ENCODE data around the gene DNAJC5G.
A peak's percentile ranks its signal among the peaks of the same experiment; 100 is the strongest.

Gene DNAJC5G, protein sequence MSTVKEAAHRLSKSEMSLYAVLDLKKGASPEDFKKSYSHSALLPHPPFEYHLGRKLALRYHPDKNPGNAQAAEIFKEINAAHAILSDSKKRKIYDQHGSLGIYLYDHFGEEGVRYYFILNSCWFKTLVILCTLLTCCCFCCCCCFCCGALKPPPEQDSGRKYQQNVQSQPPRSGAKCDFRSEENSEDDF
- total RNA-seq, result 0 reads per million in 4 donors

DNA sequence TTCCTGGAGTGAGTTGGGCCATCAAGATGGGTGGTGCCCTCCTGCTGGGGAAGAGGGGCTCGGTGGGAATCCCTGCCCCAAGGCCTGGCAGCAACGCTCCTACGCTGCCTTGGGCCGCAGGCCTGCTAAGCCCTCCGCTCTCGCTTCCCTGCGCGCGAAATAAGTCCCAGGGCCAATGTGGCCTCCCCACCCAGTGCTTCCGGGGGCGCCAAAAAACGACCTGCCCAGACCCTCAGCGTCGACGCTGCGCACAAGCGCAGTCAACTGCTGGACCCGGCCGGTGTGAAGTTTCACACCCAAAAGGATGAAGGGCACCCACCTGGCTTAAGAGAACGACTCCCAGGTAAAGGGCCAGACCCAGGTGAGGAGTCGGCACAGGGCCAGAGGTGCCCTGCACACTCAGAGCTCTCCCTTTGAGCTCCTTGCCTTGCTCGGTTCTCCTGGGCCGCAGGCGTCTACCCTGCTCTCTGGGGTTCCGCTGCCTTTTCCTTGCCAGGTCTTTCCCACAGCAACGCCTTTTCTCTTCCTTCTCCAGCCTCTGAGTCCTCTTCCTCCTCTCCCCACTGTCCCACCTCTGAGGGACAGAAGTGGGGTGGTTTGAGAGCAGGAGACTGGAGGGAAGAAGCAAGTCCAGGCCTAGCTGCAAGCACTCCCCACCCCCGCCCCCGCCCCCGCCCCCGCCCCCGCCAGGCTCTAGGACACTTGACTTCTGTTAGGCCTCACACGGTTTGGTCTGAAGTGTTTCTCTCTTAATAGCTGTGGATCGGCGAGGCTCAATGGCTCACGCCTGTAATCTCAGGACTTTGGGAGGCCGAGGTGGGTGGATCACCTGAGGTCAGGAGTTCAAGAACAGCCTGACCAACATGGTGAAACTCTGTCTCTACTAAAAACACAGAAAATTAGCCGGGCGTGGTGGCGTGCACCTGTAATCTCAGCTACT lies at the start of gene DNAJC5G:
TSS of gene DNAJC5G (plus strand) at position 223 of the 940 bp plus-strand sequence. CDS start 1,296 bp downstream, outside the sequence.
- DNase-seq, result no peak

DNA sequence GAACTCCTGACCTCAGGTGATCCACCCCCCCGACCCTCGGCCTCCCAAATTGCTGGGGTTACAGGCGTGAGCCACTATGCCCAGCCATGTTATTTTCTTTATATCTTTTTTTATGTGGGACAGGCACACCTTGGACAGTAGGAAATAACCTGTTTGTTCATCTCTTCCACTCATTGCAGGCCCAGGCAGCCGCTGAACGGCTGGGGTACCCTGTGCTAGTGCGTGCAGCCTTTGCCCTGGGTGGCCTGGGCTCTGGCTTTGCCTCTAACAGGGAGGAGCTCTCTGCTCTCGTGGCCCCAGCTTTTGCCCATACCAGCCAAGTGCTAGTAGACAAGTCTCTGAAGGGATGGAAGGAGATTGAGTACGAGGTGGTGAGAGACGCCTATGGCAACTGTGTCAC lies 49.7 kb upstream of the DNAJC5G start:
- DNase-seq, result no peak

GRCh38 chr2:27227501-27227900 lies 47.7 kb upstream of the DNAJC5G start:
- no peak for DNase-seq

GRCh38 chr2:27231921-27232320 lies 43.3 kb upstream of the DNAJC5G start:
- no peak for DNase-seq

DNA sequence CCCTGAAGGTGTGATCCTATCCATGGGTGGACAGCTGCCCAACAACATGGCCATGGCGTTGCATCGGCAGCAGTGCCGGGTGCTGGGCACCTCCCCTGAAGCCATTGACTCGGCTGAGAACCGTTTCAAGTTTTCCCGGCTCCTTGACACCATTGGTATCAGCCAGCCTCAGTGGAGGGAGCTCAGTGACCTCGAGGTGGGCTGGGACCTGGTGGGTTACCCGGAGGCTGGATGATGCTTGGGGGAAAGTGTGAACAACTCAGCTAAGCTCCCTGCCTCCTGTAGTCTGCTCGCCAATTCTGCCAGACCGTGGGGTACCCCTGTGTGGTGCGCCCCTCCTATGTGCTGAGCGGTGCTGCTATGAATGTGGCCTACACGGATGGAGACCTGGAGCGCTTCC lies 41.9 kb upstream of the DNAJC5G start:
- DNase-seq, result no peak

- no peak for DNase-seq
Measured at GRCh38 chr2:27236136-27236535, 39.1 kb upstream of the DNAJC5G start.

DNA sequence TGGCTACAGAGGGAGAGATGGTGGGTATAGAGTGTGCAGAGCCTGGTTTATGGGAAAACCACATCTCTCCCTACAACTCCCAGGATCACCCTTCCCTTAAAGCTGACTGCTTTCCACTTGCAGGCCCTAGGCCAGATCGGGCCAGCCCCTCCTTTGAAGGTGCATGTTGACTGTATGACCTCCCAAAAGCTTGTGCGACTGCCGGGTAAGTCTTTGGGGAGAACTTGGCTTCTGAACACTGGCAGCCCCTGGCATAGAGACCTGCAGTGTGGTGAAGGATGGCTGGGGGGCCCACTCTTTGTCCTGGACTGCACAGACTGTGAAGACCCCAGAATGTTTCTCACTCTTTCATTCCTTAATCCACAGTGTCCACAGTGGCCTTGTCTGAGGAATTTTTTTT lies 38.6 kb upstream of the DNAJC5G start:
- no peak for DNase-seq

GRCh38 chr2:27237341-27237945 lies 37.8 kb upstream of the DNAJC5G start:
- DNase-seq, result no peak

GRCh38 chr2:27238976-27239375 lies 36.3 kb upstream of the DNAJC5G start:
- no peak for DNase-seq

DNA sequence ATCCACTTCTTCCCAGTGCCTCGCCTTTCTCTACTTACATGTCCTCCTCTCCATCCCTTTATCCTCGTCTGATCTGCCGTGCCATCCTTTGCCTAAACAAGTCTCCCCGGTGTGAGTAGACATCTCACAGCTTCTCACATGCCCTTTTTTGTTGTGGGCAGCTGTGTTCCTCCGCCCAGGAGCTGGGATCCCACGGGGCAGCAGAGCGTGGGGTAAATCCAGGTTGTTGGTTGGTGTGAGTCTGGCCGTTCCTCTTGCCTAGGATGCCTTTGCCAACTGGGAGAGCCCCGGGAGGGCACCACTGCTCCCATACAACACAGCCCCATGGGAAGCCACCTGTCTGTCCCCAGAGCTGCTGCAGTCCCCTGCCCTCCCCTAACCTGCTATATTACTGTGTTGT lies 34.8 kb upstream of the DNAJC5G start:
- DNase-seq, result no peak

- no peak for DNase-seq
Measured at GRCh38 chr2:27241761-27242613, 33.2 kb upstream of the DNAJC5G start.

GRCh38 chr2:27242614-27242951 lies 32.6 kb upstream of the DNAJC5G start:
- DNase-seq, result no peak

DNA sequence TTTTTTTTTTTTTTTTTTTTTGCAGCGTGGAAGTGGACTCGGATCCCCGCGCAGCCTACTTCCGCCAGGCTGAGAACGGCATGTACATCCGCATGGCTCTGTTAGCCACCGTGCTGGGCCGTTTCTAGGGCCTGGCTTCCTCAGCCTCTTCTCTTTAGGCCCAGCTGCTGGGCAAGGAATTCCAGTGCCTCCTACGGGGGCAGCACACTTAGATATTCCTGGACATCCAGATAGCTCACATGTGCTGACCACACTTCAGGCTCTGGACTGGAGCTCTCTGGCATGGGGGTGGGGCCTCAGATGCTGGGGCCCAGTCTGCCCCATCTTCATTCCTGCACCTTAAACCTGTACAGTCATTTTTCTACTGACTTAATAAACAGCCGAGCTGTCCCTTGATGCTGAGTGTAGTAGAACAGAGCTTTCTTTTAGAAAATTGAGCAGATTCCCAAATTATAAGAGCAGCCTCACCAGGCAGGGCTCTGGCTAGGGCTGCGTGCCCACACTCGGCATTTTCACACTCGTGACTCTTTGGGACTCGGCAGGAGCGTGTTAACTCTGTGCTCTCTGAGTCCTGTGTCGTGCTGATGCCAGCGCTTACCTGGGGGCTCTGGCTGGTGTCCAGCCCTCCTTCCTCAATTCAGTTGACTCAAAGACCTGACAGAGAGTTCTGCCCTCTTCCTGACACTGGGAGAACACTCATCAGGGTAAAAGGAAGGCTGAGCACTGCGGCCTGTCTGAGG lies 31.7 kb upstream of the DNAJC5G start:
- DNase-seq, result no peak

DNA sequence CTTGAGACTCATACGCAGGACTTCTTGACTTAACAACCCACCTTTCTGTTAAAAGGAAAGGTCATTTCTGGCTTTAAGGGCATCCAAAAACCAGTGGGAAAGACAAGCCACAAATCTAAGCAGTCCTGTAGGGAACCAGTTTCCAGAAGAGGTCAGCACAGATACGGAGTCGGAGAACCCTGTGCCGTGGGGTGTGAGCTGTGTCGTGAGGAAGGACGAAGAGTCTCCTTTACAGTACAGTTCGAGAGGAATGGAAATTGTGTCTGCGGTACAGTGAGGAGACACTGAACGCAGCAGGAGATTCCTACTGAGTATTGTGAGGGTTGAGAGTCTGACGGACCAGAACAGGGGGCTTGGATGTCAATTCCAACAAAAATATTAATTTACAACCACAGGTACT lies 30.1 kb upstream of the DNAJC5G start:
- DNase-seq, result no peak

DNA sequence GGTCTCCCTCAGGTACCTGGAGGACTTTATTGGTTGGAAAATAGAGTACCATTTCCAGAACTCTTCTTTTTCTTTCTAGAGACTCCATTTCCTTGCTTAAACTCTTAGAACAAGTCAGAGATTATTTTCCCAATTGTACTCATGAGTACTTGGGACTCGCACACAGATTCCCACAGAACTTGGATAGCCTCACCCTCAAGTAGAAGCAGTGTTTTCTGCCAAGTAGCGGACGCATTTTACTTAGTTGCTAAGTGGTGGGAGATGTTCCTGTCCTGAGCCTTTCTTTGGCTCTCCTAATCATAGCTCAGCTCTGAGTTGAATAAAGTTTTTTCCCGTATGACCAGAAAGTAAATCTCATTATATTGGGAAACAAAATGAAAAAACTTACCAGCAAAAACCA lies 29.6 kb upstream of the DNAJC5G start:
- no peak for DNase-seq

GRCh38 chr2:27247893-27248292 lies 27.3 kb upstream of the DNAJC5G start:
- DNase-seq, result no peak

DNA sequence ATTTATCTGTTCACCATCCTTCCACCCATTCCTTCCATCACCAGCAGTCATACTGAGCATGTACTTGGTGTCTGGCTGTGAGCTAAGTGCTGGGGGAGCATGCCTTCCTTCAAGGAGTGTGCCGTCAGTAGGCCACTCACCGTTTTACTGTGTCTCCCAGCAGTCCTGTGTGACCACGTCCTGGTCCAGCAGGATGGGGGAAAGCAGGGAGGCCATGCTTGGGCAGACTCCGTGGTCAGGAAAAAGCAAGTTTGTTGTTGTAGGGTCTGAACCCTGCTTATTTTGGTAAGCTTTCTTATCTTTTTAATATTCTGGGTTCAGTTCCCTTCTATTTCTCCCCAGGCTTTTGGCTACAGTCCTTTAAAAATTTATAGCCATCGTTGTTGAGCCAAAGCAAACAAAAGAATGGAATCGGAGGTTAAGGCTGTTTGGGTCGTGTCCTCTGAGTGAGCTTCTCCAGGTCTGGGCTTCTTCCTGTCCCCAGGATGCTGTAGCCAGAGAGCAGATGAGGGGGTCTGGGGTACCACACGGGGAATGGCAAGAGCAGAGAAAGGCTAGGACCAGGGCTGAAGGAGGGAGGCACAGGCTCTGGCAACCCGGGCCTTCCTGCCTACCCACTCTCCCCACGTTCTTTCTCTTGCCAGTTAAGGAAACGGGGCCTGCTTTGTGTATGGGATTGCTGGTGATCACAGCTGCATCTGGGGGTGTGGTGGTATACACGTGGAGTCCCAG lies 25.9 kb upstream of the DNAJC5G start:
- DNase-seq, result no peak

DNA sequence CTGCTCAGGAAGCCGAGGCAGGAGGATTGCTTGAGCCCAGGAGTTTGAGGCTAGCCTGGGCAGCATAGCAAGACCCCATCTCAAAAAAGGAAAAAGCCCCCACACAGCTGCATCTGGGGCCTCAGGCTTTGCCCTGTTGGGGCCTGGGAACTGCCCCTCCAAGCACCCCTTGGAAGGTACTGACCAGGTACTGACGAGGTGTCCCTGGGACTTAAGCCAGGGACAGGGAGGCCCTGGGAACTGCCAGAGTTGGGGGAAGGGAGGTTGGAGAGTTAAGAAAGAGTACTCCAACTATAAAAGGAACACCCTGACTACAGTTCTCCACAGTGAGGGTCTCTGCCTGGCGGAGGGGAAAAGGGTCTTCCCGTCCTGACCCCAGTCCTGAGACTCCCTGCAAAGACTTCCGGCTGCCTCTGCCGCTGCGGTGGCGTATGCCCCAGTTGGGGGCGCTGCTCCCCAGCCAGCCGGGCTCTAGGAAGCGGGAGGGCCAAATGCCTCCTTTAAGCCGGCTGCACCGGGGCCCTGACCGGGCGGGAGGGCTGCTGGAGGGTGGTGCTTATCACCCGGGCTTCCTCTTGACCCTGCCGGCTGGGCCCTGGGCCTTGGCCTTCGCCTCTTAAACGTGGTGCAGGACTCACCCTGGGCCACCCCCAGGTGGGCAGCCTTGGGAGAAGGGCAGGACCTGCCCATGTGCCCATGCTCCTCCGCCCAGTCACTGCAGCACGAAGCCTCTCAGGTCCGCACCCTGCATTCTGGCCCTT lies 25.2 kb upstream of the DNAJC5G start:
- peak in 3 of 5 donors; percentile 30 to 39 (median 35) for DNase-seq

- no peak for DNase-seq
Measured at GRCh38 chr2:27250652-27251379, 24.4 kb upstream of the DNAJC5G start.

DNA sequence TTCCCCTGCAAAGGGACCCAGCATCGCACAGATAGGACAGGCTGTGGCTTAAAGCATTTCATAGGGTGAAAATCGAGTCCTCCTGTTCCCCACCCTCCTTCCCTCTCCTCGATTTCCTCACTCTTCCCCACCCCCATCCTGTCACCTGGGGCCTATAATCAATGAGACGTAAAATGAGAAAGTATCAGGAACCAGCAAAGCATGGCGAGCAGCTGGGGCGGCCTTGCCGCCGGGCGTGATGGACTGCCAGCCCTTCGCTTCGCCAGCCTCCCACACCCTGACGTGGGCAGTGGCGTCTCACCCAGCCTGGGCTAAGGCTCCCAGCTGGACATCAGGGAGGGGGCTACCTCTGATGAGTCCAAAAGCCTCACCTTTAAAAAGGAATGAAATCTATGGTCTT lies 23.5 kb upstream of the DNAJC5G start:
- DNase-seq, result no peak
